Fibroblast of skin of scalp (primary cell): ENCODE measurements around the gene CRYZL1.

Experiments used
- DNase-seq: peaks from one replicate; pipeline ENCODE4 v3.0.0-alpha.2; 2013

Gene CRYZL1

DNA sequence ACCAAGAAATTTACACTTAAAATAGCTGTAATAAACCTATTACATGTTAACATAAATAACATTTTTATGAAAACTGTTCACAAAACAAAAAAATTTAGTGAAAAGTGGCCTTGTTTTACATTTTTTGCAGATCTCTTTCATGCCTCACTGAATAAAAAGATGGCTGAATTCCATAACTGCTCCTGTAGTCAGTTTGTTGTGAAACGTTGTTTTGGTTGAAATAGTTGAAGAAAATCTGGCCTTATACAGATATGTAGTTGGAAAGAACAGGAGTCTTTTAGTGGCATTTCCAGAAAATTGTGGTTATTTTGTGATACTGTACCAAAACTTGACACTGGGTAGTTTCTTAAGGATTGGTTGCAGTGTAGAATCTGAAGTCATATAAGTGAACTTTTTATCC is 18.9 kb upstream of the CRYZL1 start:
- no peak for DNase-seq

DNA sequence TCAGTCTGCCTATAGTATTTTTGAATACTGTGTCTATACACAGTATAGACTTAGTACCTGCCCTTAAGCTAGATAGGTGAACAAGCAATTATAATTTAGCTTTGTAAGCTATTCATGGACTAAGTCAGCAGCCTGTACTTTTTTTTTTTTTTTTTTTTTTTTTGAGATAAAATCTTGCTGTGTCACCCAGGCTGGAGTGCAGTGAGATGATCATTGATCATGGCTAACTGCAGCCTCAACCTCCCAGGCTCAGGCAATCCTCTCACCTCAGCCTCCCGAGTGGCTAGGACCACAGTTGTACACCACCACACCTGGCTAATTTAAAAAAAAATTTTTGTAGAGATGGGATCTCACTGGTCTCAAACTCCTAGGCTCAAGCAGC is 18.0 kb upstream of the CRYZL1 start:
- DNase-seq: no peak

DNA sequence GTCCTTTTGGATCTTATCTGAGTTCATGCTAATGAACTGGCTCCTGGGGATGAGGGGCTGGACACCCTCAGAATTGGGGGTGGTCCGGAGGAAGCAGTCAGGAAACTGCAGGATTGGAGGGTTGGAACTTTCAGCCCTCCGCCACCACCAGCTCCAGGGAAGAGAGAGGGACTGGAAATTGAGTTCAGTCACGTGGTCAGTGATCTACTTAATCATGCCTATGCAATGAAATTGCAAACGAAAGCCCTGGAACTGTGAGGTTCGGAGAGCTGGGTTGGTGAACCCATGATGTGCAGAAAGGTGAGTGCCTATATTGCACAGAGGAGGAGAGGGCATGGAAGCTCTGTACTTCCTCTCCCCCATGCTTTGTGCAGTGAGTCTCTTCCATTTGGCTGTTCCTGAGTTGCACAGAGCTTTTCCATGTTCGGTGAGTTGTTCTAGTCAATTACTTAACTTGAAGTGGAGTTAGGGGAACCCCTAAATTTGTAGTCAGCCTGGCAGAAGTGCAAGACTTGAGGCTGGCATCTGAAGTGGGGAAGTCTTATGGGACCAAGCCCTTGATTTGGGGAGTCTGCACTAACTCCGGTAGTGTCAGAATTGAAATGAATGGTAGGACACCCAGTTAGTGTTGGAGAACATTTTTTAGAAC is 17.5 kb upstream of the CRYZL1 start:
- no peak for DNase-seq

DNA sequence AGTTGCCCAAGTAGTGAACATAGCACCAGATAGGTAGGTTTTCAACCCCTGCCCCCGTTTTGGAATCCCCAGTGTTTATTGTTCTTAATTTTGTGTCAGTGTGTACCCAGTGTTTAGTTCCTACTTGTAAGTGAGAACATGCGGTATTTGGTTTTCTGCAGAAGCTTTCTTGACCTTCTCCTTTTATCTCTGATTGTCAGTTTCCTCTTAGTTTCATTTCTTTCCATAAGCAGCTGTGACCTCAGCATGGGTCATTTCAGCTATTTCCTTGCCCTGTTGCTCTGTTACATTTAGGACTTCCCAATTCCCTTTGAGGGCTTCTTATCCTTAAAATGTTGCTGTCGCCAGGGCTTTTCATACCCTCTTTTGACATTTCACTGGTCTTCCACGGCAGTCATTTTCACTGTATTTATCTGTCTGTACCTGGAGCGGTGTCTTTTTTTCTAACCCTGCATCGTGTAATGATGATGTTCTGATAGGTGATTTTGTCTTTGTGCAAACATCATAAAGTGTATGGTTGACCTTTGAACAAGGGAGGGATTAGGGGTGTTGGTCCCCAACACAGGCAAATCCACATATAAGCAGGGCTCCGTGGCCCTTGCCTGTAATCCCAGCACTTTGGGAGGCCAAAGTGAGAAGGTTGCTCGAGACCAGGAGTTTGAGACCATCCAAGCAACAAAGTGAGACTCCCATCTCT is 15.7 kb upstream of the CRYZL1 start:
- no peak for DNase-seq

DNA sequence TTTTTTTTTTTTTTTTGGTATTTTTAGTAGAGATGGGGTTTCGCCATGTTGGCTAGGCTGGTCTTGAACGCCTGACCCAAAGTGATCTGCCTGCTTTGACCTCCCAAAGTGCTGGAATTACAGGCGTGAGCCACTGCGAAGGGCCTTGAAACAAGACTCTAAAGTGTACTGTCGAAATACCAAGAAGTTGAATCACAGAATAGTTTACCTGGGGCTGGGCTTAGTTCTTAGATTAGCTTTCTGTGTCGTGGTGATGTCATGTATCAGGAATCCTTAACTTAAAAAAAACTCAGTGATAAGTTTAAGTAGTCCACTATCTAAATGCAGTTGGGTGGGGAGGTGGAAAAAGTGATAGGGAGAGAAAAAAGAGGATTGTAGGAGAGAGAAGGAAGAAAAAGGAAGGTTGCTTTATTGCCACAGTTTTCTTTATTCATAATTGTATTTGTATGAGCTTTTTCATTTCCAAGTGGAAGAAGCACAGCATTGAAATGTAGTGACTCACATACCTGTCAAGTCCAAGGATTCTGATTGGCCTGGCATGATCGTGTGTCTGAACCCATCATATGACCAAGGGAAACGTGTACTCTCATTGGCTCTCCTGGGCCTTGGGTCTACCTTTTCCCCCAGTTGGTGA is 14.2 kb upstream of the CRYZL1 start:
- DNase-seq: peak; percentile 75

DNA sequence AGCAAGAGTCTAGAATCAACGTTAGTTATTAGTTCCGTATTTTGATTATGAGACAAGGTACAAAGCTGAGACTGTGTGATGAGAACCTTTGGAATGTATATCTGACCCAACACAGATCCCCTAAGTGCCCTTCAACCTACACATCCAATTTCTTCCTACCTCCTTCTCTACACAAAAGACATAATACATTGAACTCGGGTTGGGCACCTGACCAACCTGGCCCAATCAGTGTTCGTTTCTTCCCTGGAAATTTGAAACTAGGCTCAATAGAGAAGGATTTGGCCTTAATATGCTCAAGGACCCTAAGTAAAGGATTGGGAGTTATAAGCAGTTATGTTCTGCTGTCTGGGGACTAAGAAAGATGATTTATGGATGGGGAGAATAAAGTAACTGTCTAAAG is 12.9 kb upstream of the CRYZL1 start:
- no peak for DNase-seq

DNA sequence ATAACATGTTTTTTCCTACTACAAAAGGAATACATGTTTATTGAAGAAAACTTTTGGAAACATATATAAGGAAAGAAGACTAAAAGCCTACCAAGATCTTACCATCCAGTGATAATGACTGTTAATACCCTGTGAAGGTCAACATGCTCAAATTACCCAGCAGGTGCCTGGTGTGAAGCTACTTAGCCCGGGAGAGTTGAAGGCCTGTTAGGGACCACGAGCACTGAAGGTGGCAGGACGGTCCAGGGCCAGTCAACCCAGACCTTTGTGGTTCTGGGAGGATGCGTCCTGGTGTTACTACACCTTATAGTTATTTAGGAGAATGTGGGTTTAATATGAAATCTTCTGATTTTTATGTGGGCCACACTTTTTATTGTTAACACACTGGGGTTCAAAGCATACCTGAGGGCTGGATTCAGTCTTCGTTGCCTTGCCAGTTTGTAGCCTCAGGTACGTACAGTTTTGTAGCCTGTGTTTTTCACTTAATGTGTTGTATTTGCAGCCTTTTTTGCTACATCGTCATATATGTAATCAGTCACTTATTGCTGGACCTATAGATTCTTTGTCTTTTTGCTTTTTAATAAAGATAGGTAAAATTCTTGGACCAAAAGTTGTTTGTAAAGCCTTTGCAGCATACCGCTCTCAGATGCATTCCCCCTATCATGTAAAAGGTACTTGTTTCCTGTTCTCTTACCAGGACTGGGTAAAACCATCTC is 10.6 kb upstream of the CRYZL1 start:
- DNase-seq: no peak

DNA sequence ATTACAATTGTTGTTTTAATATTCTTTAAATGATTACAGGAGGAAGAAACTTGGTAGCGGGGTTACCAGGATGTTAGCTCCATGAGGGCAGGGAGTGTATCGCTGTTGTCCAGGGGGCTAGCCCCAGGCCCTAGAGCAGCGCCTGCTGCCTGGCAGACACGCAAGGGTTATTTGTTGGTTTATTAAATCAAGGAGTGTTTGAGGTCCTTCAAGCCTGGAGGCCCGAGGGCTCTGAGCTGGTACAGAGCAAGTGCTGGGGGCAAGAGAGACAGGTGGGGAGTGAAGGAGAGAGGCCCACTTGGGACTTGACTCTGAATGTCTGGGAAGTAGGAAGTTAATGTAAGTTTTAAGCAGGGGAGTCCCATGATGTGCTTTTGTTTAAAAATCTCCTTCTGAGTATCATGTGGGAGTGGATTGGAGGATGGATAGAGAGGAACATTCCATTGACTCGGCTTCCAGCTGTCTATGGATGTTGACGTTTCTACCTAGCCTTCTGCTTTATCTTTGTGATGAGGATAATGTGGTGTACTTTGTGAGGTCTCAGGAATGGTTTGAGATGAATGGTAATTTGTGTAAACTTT is 9.5 kb upstream of the CRYZL1 start:
- DNase-seq: no peak

DNA sequence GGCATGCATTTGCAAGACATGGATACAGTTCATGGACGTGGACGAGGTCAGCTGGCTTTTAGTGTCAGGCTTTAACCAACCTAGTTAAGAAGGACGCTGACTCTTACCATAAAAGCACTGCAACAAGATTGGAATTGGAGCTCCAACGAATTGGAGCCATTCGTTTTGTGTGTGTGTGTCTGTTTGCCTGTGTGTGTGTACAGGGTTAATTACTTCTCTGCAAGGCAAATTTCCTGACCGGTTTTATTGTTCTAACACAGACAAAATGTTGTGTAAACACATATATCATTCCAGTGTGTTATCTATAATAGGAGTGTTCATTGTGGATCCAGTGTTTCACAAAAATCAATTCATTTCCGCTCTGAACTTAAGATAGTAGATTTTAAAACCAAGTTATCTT is 8.7 kb upstream of the CRYZL1 start:
- no peak for DNase-seq

DNA sequence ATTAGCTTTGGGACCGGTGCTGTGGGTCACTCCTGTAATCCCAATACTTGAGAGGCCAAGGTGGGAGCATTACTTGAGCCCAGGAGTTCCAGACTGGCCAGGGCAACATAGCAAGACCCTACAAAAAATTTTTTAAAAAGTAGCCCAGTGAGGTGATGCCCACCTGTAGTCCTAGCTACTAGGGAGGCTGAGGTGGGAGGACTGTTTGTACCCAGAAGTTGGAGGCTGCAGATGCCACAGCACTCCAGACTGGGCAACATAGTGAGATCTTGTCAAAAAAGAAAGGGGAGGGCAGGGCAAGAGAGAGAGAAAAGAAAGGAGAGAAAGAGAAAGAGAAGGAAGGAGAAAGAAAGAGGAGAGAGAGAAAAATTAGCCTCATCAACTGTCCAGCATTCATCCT is 7.0 kb upstream of the CRYZL1 start:
- DNase-seq: no peak

DNA sequence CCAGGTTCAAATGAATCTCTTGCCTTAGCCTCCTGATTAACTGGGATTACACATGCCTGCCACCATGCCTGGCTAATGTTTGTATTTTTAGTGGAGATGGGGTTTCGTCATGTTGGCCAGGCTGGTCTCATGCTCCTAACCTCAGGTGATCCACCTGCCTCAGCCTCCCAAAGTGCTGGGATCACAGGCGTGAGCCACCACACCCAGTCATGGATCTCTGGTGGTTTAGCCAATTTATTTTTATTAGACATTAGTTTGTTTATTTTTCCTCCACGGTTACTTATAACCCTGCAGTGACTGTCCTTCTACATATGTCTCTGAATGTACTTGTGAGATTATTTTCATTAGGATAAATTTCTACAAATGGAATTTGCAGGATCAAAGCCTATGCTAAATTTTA is 6.0 kb upstream of the CRYZL1 start:
- no peak for DNase-seq

DNA sequence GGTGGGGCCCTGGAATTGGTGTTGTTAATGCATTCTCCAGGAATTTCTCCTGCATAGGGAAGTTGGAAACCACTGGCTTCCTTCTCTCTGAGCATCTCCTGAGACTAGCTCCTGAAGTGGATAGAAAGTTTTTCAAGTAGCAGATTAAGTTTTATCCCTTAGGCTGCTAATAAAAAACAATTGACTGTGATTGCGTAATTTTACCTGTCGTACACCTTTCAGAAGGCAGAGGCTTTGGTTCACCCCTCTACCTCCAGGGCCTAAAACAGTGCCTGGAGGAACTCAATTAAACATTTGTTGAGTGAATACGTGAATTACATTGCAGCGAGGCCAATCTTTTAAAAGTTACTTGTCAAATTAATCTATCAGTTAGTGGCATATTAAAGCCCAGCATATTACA is 4.2 kb upstream of the CRYZL1 start:
- no peak for DNase-seq

DNA sequence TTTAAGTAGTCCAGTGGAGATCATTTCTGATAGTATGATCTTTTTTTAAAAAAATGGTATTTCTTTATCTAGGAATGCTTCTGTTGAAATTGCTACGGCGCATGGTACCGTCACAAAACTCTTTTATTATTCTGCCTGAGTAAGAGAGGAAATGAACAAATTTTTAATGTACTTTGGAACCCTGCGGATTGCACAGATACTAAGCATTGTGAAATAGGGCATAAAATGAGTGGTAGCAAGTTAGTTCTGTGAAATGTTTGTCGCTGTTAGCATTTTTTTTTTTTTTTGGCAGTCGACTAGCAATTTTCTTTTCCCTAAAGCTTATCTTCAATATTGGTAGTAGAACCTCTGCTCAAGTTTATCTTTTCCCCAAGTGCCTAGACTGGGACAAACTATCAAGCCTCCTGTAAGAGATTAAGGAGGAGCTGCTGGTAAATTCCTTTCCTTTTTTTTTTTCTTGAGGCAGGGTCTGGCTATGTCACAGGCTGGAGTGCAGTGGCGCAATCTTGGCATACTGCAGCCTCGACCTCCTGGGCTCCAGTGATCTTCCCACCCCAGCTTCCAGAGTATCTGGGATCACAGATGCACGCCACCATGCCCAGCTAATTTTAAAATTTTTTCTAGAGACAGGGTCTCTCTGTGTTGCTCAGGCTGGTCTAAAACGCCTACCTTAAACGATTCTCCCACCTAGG is 3.0 kb upstream of the CRYZL1 start:
- DNase-seq: peak; percentile 52

DNA sequence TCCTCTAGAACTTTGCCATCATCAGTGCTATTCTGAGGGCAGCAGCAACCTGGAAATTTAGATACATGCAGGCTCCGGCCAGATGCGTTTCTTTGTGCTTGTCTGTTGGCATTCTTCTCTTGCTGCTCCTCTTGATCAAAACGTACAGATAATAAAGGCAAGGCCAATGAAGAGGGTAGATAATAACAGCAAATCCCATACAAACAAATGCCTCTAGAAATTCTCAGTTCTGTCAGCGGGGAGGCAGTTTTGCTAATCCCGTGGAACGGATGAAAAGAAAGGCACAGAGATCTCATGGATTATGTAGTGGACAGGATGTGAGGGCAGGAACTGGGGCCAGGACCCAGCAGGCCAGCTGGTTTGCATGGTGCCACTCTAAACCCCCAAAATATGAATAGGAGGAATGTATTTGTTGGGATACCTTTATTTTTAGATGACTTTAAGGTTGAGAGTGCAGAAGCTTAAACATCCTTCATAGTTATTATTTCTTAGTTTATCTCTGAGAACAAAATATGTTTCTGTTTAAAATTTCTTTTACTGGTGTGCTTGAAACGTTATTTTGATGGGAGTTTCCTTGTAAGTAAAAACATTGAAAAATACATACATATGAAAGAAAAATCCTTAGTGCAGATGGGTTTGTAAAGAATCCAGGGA is 2.2 kb upstream of the CRYZL1 start:
- no peak for DNase-seq

DNA sequence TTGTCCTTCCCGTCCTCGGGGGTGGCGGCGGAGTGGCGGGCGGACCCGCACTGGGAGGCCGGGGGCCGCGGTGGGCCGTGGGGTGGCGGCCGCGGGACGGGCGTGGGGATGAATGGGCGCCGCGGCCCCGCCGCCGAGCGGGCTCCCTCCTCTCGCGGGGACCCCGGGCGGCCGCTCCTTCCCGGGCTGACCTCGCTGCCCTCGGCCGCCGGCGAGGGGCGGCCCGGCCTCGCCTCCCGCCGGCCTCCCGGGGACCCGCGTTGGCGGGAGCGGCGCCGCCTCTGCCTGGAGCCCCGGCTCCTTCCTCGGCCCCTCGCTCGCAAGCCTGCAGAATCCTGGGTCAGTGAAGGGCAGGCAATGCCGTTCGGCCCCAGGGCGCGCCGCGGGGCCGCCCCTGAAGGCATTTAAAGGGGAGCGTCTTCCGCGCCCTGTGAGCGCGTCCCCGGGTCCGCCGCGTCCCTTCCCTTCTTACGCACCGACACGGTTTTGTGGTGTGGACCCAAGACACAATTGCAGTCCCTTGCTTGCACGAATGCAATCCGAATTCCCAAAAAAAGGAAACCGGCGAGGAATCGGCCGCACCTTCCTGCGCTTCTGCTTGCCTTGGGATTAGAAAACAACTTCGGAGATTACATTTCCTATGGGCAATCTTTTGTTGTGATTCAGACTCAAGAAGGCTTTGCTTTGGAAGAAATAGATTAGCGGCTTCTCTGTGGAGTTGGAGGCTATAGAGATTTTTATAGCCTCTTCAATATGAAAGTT is 1.5 kb upstream of the CRYZL1 start:
- peak; percentile 26 for DNase-seq

DNA sequence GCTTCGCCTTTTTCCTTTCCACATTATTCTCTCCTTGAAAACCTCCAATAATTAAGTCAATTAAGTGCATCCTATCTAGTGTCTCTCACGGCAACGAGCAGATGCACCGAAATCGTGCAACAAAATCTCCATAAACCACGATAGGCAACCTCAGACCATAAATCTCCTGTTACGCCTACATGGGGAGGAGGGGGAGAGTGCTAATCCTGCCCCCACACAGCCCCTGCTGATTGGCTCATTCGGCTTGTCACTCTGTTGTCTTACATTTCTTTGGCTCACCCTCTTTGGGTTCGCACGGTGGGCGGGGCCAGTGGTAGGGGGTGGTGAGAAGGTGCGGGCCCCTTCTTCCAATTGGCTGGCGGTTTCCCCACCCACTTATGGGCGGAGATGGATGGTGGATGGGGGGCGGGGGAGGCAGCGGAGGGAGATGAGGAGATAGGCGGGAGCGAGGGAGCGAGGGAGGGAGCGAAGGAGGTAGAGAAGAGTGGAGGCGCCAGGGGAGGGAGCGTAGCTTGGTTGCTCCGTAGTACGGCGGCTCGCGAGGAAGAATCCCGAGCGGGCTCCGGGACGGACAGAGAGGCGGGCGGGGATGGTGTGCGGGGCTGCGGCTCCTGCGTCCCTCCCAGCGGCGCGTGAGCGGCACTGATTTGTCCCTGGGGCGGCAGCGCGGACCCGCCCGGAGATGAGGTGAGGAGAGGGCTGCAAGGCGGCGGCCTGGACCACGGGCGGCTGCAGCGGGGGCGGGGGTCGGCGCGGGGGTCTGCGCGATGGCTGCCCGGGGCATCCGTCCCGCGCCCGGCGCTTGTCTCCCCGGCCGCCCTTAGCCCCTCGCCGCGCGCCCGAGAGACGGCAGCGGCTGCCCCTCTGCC is 720 bp upstream of the CRYZL1 start, which contains the start of gene ITSN1:
ITSN1 (plus strand) TSS at position 475 of the 869 bp plus-strand sequence. CDS start 76,328 bp downstream, outside the sequence.
- DNase-seq: peak; percentile 100

DNA sequence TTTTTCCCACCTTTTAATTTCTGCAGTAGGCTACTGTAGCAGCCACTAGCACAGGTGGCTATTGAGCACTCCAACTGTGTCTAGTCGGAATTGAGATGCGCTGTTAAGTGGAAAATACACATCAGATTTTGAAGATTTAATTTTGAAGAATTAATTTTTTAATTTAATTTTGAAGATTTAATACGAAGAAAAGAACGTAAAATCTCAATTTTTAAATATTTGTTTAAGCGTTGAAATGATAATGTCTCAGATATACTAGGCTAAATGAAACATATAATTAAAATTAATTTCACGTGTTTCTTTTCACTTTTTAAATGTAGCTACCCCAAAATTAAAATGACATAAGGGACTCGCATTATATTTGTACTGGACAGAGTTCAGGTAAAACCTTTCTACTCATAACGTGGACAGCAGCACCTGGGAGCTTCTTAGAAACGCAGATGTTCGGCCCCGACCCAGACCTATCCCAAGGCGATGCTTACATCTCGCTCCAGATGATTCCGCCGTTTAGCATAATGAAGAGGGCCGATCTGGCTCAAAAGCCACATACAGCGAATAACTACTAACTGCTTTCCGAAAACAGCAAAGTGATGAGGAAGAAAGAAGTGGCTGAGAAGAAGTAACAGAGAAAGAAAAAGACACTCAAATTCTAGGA is 717 bp downstream of the CRYZL1 start:
- DNase-seq: peak; percentile 5

DNA sequence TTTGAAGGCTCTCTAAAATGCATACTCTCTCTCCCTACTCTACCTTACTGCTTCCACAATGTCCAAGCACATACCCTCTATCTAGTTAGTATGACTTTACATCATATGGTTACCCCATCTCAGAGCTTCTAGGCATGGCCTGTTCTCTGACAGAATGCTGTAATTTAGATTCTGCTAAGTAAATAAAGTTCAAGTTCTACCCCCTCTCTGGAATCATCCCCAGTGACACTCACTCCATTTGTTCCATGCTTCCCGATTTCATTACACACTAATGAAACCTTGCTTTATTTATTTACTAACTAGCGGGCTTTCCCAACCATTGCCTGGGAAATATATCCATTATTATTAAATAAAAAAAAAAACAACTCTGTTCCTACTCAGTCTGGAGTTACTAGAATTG is 7.3 kb downstream of the CRYZL1 start:
- no peak for DNase-seq

DNA sequence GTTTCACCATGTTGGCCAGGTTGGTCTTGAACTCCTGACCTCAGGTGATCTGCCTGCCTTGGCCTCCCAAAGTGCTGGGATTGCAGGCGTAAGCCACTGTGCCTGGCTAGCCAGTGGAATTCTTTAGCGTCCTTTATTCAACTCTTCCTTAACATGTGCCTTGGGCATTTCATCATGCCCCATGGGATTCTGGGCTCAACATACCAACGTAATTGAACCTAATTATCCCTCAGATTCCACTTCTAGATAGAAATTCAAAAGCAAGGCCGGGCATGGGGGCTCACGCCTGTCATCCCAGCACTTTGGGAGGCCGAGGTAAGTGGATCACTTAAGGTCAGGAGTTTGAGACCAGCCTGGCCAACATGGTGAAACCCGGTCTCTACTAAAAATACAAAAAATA is 15.4 kb downstream of the CRYZL1 start:
- peak; percentile 12 for DNase-seq
